H1 (cell line): Measurements from ENCODE around the gene AVL9. TPM values are rescaled to one million over a fixed set of nuclear protein-coding genes. Genes with fewer than 3 reads are reported as not detected.

ENCODE experiments used
- CTCF ChIA-PET: fragments of 300-600 bp; sonication (Branson Sonifier 250); formaldehyde crosslinking; loops from one replicate; lab custom pipeline; 2021; ENCODE audit not compliant: partially characterized antibody; lab: Charles Lee
- POLR2A ChIA-PET: fragments of 300-600 bp; sonication (Branson Sonifier 250); formaldehyde crosslinking; loops from one replicate; lab custom pipeline; 2021; ENCODE audit warnings: inconsistent platforms; ENCODE audit not compliant: partially characterized antibody; lab: Charles Lee
- DNase-seq, 2 experiments: peaks; one replicate each; pipeline versions ENCODE4 v3.0.0 to v3.0.0-alpha.2; 2010 to 2022; ENCODE audit warnings: low spot score in 2 of 2, low read depth in 1 of 2, mixed read lengths in 1 of 2
- FAIRE-seq: peaks from 2 replicates; lab custom pipeline; 2011; peaks lifted over from hg19 to GRCh38; lab: Jason Lieb, UNC
- H2AFZ ChIP-seq: 2 replicates; pipeline ENCODE4 v1.8.1; 2012; ENCODE audit warnings: low read length, inconsistent platforms
- H2AK5ac ChIP-seq: 2 replicates; pipeline ENCODE4 v1.6.1; 2013; ENCODE audit warnings: low read depth, low read length
- H2BK120ac ChIP-seq: replicated peaks from 2 replicates; pipeline ENCODE3; 2013; ENCODE audit warnings: low read depth, low read length, inconsistent platforms
- H2BK12ac ChIP-seq: 2 replicates; pipeline ENCODE4 v1.6.1; 2013; ENCODE audit warnings: low read depth, low read length
- H2BK15ac ChIP-seq: 2 replicates; pipeline ENCODE4 v1.6.1; 2013; ENCODE audit warnings: low read length
- H2BK20ac ChIP-seq: 2 replicates; pipeline ENCODE4 v1.6.1; 2013; ENCODE audit warnings: low read length
- H2BK5ac ChIP-seq: 2 replicates; pipeline ENCODE4 v1.6.1; 2013; ENCODE audit warnings: low read depth, low read length
- H3K14ac ChIP-seq: 2 replicates; pipeline ENCODE4 v1.6.1; 2013; ENCODE audit warnings: inconsistent platforms; ENCODE audit not compliant: insufficient read length
- H3K18ac ChIP-seq: 2 replicates; pipeline ENCODE4 v1.6.1; 2013; ENCODE audit warnings: low read length; ENCODE audit errors: extremely low read depth
- H3K23ac ChIP-seq: 2 replicates; pipeline ENCODE4 v1.6.1; 2013; ENCODE audit warnings: inconsistent platforms; ENCODE audit not compliant: insufficient read length
- H3K23me2 ChIP-seq: 2 replicates; pipeline ENCODE4 v1.6.1; 2013; ENCODE audit warnings: low read depth, low read length
- H3K27ac ChIP-seq: 2 replicates; pipeline ENCODE4 v1.6.1; 2011; ENCODE audit warnings: low read depth, low read length, inconsistent platforms
- H3K27me3 ChIP-seq, 4 experiments: replicated peaks in 1 of 4; 1 replicate in 1 of 4; 2 replicates in 3 of 4; pipeline versions ENCODE4 v1.6.1 to v1.8.1; 2011 to 2013; ENCODE audit warnings: low read length in 3 of 4, mild to moderate bottlenecking in 3 of 4, inconsistent platforms in 2 of 4, mixed read lengths in 2 of 4, moderate library complexity in 1 of 4; ENCODE audit not compliant: control insufficient read depth in 3 of 4, insufficient read depth in 3 of 4; ENCODE audit errors: extremely low read depth in 1 of 4
- H3K36me3 ChIP-seq, 4 experiments: 2 replicates each; pipeline versions ENCODE4 v1.6.1 to v1.8.1; 2011 to 2013; ENCODE audit warnings: mild to moderate bottlenecking in 4 of 4, low read length in 3 of 4, moderate library complexity in 2 of 4, control low read depth in 1 of 4, inconsistent platforms in 1 of 4; ENCODE audit not compliant: insufficient read depth in 4 of 4, control insufficient read depth in 2 of 4
- H3K4ac ChIP-seq: replicated peaks from 2 replicates; pipeline ENCODE3; 2013; ENCODE audit warnings: low read length, low read depth, mixed read lengths, inconsistent platforms; ENCODE audit not compliant: insufficient read length
- H3K4me1 ChIP-seq, 4 experiments: replicated peaks in 1 of 4; 1 replicate in 1 of 4; 2 replicates in 3 of 4; pipeline versions ENCODE4 v1.6.1 to v1.8.1; 2011 to 2013; ENCODE audit warnings: low read length in 3 of 4, inconsistent platforms in 2 of 4, mixed read lengths in 1 of 4; ENCODE audit not compliant: insufficient read depth in 4 of 4, control insufficient read depth in 3 of 4
- H3K4me2 ChIP-seq, 2 experiments: 2 replicates each; pipeline versions ENCODE4 v1.6.1 to v1.8.1; 2011 to 2013; ENCODE audit warnings: low read depth in 2 of 2, low read length in 2 of 2, control low read depth in 1 of 2, inconsistent platforms in 1 of 2, mild to moderate bottlenecking in 1 of 2; ENCODE audit not compliant: insufficient read depth in 1 of 2
- H3K4me3 ChIP-seq, 4 experiments: fragments of 200-600, 300-600 bp in 1 of 4; sonication (generic), shearing (Covaris generic), sonication (Bioruptor Twin) in 1 of 4; 2 replicates each; pipeline versions ENCODE4 v1.5.1 to v1.8.1; 2011 to 2016; ENCODE audit warnings: low read length in 4 of 4, low read depth in 3 of 4, control low read depth in 2 of 4, inconsistent platforms in 2 of 4, mild to moderate bottlenecking in 2 of 4, mixed read lengths in 1 of 4, moderate library complexity in 1 of 4; ENCODE audit not compliant: insufficient read depth in 2 of 4; ENCODE audit errors: extremely low read depth in 1 of 4
- H3K56ac ChIP-seq: replicated peaks from 2 replicates; pipeline ENCODE3; 2013; ENCODE audit warnings: low read depth, mild to moderate bottlenecking, mixed read lengths, low read length, inconsistent platforms; ENCODE audit not compliant: insufficient read length
- H3K79me1 ChIP-seq: 2 replicates; pipeline ENCODE4 v1.6.1; 2013; ENCODE audit warnings: low read depth, low read length, control low read depth
- H3K79me2 ChIP-seq, 2 experiments: 2 replicates each; pipeline versions ENCODE4 v1.6.1 to v1.8.1; 2012 to 2013; ENCODE audit warnings: low read length in 2 of 2, mild to moderate bottlenecking in 2 of 2, inconsistent platforms in 1 of 2; ENCODE audit not compliant: insufficient read depth in 2 of 2, control insufficient read depth in 1 of 2
- H3K9ac ChIP-seq, 4 experiments: replicated peaks in 1 of 4; 1 replicate in 1 of 4; 2 replicates in 3 of 4; pipeline versions ENCODE4 v1.6.1 to v1.8.1; 2011 to 2013; ENCODE audit warnings: low read depth in 3 of 4, low read length in 3 of 4, control low read depth in 2 of 4, mild to moderate bottlenecking in 2 of 4, moderate library complexity in 2 of 4, inconsistent platforms in 1 of 4; ENCODE audit errors: extremely low read depth in 1 of 4
- H3K9me3 ChIP-seq, 2 experiments: 2 replicates each; pipeline versions ENCODE4 v1.6.1 to v1.8.1; 2012 to 2013; ENCODE audit warnings: mild to moderate bottlenecking in 2 of 2, moderate library complexity in 2 of 2, control low read depth in 1 of 2, inconsistent platforms in 1 of 2, low read depth in 1 of 2, low read length in 1 of 2, mixed read lengths in 1 of 2; ENCODE audit not compliant: insufficient read depth in 2 of 2
- H4K20me1 ChIP-seq, 2 experiments: replicated peaks in 1 of 2; 2 replicates each; pipeline versions ENCODE3 to v1.8.1; 2011 to 2013; ENCODE audit warnings: inconsistent platforms in 2 of 2, low read length in 2 of 2, mild to moderate bottlenecking in 1 of 2; ENCODE audit not compliant: insufficient read depth in 2 of 2, control insufficient read depth in 1 of 2
- H4K5ac ChIP-seq: 2 replicates; pipeline ENCODE4 v1.6.1; 2013; ENCODE audit warnings: low read length, low read depth, mixed read lengths, inconsistent platforms; ENCODE audit not compliant: insufficient read length
- H4K8ac ChIP-seq: 2 replicates; pipeline ENCODE4 v1.8.0; 2013; ENCODE audit warnings: mild to moderate bottlenecking, moderate library complexity, low read length, inconsistent platforms; ENCODE audit not compliant: insufficient read depth; ENCODE audit errors: extremely low read depth
- H4K91ac ChIP-seq: replicated peaks from 2 replicates; pipeline ENCODE3; 2013; ENCODE audit warnings: low read length, mixed read lengths, inconsistent platforms; ENCODE audit not compliant: insufficient read length
- ATF3 ChIP-seq: IDR thresholded peaks from 2 replicates; pipeline ENCODE4 v1.6.1; 2011; ENCODE audit warnings: low read depth, mild to moderate bottlenecking, low read length; ENCODE audit not compliant: insufficient read depth
- BACH1 ChIP-seq: IDR thresholded peaks from 2 replicates; pipeline ENCODE4 v1.6.1; 2012; ENCODE audit warnings: low read length, improper control_type of control experiment
- CBX5 ChIP-seq: fragments of 300-800, 300-1000 bp; sonication (generic); IDR thresholded peaks from 2 replicates; pipeline ENCODE4 v1.7.1; 2016; ENCODE audit warnings: antibody characterized with exemption, low read length, low read depth
- CEBPB ChIP-seq: IDR thresholded peaks from 2 replicates; pipeline ENCODE4 v1.6.1; 2012; ENCODE audit warnings: low read depth, low read length
- HDAC2 ChIP-seq, 2 experiments: fragments of 300-600 bp in 1 of 2; sonication (generic) in 1 of 2; IDR thresholded peaks; 2 replicates each; pipeline ENCODE4 v1.6.1; 2011 to 2012; ENCODE audit warnings: low read depth in 2 of 2, low read length in 2 of 2, mild to moderate bottlenecking in 2 of 2, moderate library complexity in 2 of 2, borderline replicate concordance in 1 of 2, inconsistent platforms in 1 of 2
- JUN ChIP-seq: IDR thresholded peaks from 2 replicates; pipeline ENCODE4 v1.6.1; 2011; ENCODE audit warnings: low read depth, mild to moderate bottlenecking, improper control_type of control experiment, low read length
- NANOG ChIP-seq: IDR thresholded peaks from 2 replicates; pipeline ENCODE4 v1.6.1; 2011; ENCODE audit warnings: low read length, low read depth, mild to moderate bottlenecking, inconsistent platforms; ENCODE audit not compliant: insufficient read depth, poor library complexity, severe bottlenecking
- PHF8 ChIP-seq: fragments of 200-600 bp; sonication (generic); conservative IDR thresholded peaks from 2 replicates; pipeline ENCODE4 v1.7.1; 2012; ENCODE audit warnings: low read depth, mild to moderate bottlenecking, inconsistent platforms, low read length, moderate library complexity
- RNF2 ChIP-seq: fragments of 200-900, 300-1000 bp; sonication (generic); IDR thresholded peaks from 2 replicates; pipeline ENCODE4 v1.7.1; 2016; ENCODE audit warnings: borderline replicate concordance, low read depth, mild to moderate bottlenecking, antibody characterized with exemption, low read length; ENCODE audit not compliant: poor library complexity, severe bottlenecking; ENCODE audit errors: missing control alignments
- SAP30 ChIP-seq: fragments of 300-600 bp; sonication (generic); IDR thresholded peaks from 2 replicates; pipeline ENCODE4 v1.7.1; 2012; ENCODE audit warnings: low read length, moderate library complexity, mild to moderate bottlenecking, inconsistent platforms; ENCODE audit not compliant: insufficient read depth, insufficient replicate concordance
- SIRT6 ChIP-seq: IDR thresholded peaks from one replicate; pipeline ENCODE4 v1.7.1; 2012; ENCODE audit warnings: low read length, inconsistent platforms
- SIX5 ChIP-seq: IDR thresholded peaks from 2 replicates; pipeline ENCODE4 v1.6.1; 2011; ENCODE audit warnings: mild to moderate bottlenecking, low read depth, low read length
- SP2 ChIP-seq: IDR thresholded peaks from 2 replicates; pipeline ENCODE4 v1.6.1; 2012; ENCODE audit warnings: mild to moderate bottlenecking, low read length, inconsistent platforms
- SP4 ChIP-seq: IDR thresholded peaks from 2 replicates; pipeline ENCODE4 v1.6.1; 2012; ENCODE audit warnings: low read length, inconsistent platforms
- WGBS, 2 experiments: shearing (Covaris generic) in 1 of 2; methylation state at CpG; one replicate each; pipeline versions ENCODE4 v1.1.6 to v1.1.7; 2013 to 2015; ENCODE audit warnings: low lambda C conversion rate in 2 of 2, mixed read lengths in 2 of 2, inconsistent platforms in 1 of 2, low coverage in 1 of 2, missing lambda C conversion rate in 1 of 2; ENCODE audit not compliant: insufficient replicate concordance in 2 of 2, insufficient coverage in 1 of 2, insufficient read length in 1 of 2; ENCODE audit errors: extremely low coverage in 1 of 2, missing lambda C conversion rate in 1 of 2; 5-methylcytosine and 5-hydroxymethylcytosine counted together
- polyA plus RNA-seq, 7 experiments: library from polyadenylated mRNA; depleted of rRNA in 3 of 7; stranded (reverse) in 5 of 7; unstranded in 2 of 7; fragments of >200 nt in 5 of 7; fragments of 200-250 nt in 2 of 7; gene quantifications; 1 replicate in 5 of 7; 2 replicates in 1 of 7; 4 replicates in 1 of 7; pipeline versions ENCODE4 v1.2.1 to v1.2.3, GENCODE V29; 2011 to 2013; ENCODE audit warnings: missing spikeins in 2 of 7, mixed read lengths in 2 of 7
- total RNA-seq: library from RNA; stranded (reverse); fragmentation: NEBNext Ultra II Directional; extraction: Animal tissue kit (Norgen Biotek cat#: 25700); gene quantifications from 2 replicates; pipeline ENCODE4 v1.2.1, GENCODE V29; 2021

AVL9 gene
- total and polyA plus RNA-seq, 2 of the 8 experiments (the other 6 are each of a cell fraction or from before 2014, with no cell fraction given): 15.5 to 42.1 TPM

- Histone ChIP-seq H2BK120ac (no peak overlapping the region), H3K36me3 (peaks cover 3 to 72% (median 52%) of the 10 kb centered on the region in 4 experiments), H3K9me3 (no peaks in the 10 kb centered on the region)
- TF ChIP-seq SIRT6: no peak
- TF ChIP-seq JUN: no peak
- no peak for TF ChIP-seq ATF3
- TF ChIP-seq HDAC2 (IDR thresholded peaks at IDR 0.05; ENCODE audit: borderline replicate concordance in 1 of 2, low read depth in 2 of 2, low read length in 2 of 2): no peak
- TF ChIP-seq CEBPB: no peak
- TF ChIP-seq NANOG: no peak
- no peak for TF ChIP-seq BACH1
- no peak for TF ChIP-seq RNF2
- TF ChIP-seq SP4: no peak
- no peak for TF ChIP-seq CBX5
- TF ChIP-seq SAP30: no peak
- TF ChIP-seq PHF8: no peak
- no peak for TF ChIP-seq SIX5
- TF ChIP-seq SP2: no peak
Observed at GRCh38 chr7:32582036-32582435, 86.7 kb downstream of the AVL9 start.

More at GRCh38 chr7:32582036-32582435, 86.7 kb downstream of the AVL9 start:
- H3K4me1 ChIP-seq: peaks cover 0 to 6% (median 6%) of the 10 kb centered on the region in 4 experiments; a peak in 5 of 7 replicates
- H3K23me2 ChIP-seq: no peaks in the 10 kb centered on the region
- no peak overlapping the region for H2AK5ac ChIP-seq
- no peak overlapping the region for H2AFZ ChIP-seq
- H4K5ac ChIP-seq: no peak overlapping the region
- no peak overlapping the region for H3K27ac ChIP-seq
- H2BK12ac ChIP-seq: no peak overlapping the region
- ChIA-PET POLR2A (no interaction called here), CTCF (interaction anchor here (0.7 kb wide), 1 partner anchor 9 kb away, joined by 3 read pairs; no protein-coding TSS in a partner anchor)
- no peak overlapping the region for H2BK15ac ChIP-seq
- no peak for DNase-seq
- H4K8ac ChIP-seq: no peak overlapping the region
- H3K56ac ChIP-seq: no peak overlapping the region
- no peak overlapping the region for H3K4me2 ChIP-seq
- 95% methylated on average over 3 of the region's 3 CpGs; no CpG with 5 or more reads in 1 of the 2 experiments for WGBS, 2 experiments
- H3K4me3 ChIP-seq: no peak overlapping the region
- no peak overlapping the region for H3K18ac ChIP-seq
- no peaks in the 10 kb centered on the region for H3K27me3 ChIP-seq
- no peak overlapping the region for H2BK20ac ChIP-seq
- FAIRE-seq: no peak
- no peak overlapping the region for H3K23ac ChIP-seq
- no peak overlapping the region for H2BK5ac ChIP-seq
- no peaks in the 10 kb centered on the region for H3K79me1 ChIP-seq
- no peak overlapping the region for H3K14ac ChIP-seq
- H3K9ac ChIP-seq: no peak overlapping the region
- H4K91ac ChIP-seq: no peak overlapping the region
- H4K20me1 ChIP-seq: no peaks in the 10 kb centered on the region
- H3K79me2 ChIP-seq: no peaks in the 10 kb centered on the region
- H3K4ac ChIP-seq: no peak overlapping the region
